ENCODE measurements around the gene CRABP2.

Gene CRABP2

DNA sequence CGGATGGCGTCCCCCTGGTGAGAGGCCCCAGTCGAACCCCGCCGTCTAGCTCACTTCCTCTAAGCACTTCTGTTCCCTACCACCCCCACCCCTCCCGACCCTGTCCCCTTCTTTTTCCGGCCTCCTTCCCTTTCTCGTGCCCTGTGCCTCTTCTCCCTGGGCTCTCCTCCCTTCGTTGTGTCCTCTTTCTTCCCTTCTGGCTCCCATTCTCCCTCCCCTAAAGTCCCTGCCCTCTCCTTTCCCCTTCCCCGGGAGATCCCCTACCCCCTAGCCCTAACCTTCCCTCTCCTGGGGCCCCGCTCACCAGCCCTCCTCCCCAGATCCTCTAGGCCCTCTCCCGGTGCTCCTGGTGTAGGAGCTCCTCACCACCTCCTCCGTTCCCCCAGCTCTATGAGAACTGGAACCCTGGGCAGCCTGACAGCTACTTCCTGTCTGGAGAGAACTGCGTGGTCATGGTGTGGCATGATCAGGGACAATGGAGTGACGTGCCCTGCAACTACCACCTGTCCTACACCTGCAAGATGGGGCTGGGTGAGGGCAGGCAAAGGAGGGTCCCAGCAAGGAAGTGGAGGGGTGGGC, 47.6 kb downstream of the CRABP2 start:
- Histone ChIP-seq H3K27ac (ENCODE audit: low read length) (no peak overlapping the region), H3K4me3 (ENCODE audit: low read length) (peak overlapping the region; percentile 70)

DNA sequence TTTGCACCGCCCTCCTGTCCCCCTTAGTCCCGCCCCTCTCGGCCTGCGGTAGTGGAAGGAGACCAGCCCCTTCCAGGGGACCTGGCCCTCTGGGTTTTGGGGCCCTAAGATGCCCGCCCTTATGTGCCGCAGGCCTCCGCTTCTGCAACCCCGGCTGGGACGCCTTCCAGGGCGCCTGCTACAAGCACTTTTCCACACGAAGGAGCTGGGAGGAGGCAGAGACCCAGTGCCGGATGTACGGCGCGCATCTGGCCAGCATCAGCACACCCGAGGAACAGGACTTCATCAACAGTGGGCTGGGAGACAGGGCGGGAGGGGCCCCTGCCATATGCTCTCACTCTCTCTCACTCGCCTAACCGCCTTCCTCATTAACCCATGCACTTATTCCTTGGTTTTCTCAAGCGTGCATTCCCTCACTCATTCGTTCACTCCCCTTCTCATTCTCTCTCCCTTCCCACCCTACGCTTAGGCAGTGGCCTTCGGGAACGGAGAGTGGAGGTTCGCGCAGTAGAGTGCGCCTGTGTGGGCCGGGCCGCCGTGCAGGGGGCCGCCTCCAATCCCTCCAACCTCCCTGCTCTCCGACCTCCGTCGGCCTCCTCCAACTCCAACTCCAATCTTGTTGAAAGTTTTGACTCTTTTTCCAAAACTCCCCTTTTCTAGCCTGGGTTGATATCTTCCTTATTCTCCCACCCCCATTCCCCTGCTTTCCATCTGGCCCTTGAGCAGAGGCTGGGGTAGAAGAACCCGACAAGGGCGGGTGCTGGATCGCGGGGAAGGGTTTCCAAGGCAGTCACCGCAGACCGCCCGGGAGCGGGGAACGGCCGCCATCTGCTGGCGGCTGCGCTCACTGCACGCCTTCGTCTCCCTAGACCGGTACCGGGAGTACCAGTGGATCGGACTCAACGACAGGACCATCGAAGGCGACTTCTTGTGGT, 48.3 kb downstream of the CRABP2 start:
- 0 out of 2 replicates have a peak overlapping the region, but pooled peaks have one; percentile 82 for H2AFZ ChIP-seq (ENCODE audit: low read depth, low read length)

More for the DNA sequence above, 47.6 kb downstream of the CRABP2 start:
- Histone ChIP-seq H3K4me2 (ENCODE audit: low read length) (peak overlapping the region; percentile 83), H3K79me2 (ENCODE audit: low read length) (no peaks in the 10 kb centered on the region), H4K20me1 (ENCODE audit: insufficient read depth, low read length) (peaks cover 8% of the 10 kb centered on the region; the same call in 1 of the 2 replicates), H3K9me3 (ENCODE audit: insufficient read depth, low read length) (no peaks in the 10 kb centered on the region), H3K27me3 (ENCODE audit: low read depth, low read length) (peaks cover 45% of the 10 kb centered on the region), H3K36me3 (replicated peaks; ENCODE audit: low read depth, low read length) (no peaks in the 10 kb centered on the region), H3K9ac (ENCODE audit: low read length) (peak overlapping the region; percentile 37), H2AFZ (ENCODE audit: low read depth, low read length) (peak overlapping the region; percentile 82), H3K4me1 (ENCODE audit: low read length) (peaks cover 58% of the 10 kb centered on the region)
- TF ChIP-seq, protein P1, sequence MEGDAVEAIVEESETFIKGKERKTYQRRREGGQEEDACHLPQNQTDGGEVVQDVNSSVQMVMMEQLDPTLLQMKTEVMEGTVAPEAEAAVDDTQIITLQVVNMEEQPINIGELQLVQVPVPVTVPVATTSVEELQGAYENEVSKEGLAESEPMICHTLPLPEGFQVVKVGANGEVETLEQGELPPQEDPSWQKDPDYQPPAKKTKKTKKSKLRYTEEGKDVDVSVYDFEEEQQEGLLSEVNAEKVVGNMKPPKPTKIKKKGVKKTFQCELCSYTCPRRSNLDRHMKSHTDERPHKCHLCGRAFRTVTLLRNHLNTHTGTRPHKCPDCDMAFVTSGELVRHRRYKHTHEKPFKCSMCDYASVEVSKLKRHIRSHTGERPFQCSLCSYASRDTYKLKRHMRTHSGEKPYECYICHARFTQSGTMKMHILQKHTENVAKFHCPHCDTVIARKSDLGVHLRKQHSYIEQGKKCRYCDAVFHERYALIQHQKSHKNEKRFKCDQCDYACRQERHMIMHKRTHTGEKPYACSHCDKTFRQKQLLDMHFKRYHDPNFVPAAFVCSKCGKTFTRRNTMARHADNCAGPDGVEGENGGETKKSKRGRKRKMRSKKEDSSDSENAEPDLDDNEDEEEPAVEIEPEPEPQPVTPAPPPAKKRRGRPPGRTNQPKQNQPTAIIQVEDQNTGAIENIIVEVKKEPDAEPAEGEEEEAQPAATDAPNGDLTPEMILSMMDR (IDR thresholded peaks at IDR 0.05; ENCODE audit: low read depth, low read length), result no peak
- TF ChIP-seq EZH2phosphoT487 (IDR thresholded peaks at IDR 0.05; ENCODE audit: low read depth), result no peak

DNA sequence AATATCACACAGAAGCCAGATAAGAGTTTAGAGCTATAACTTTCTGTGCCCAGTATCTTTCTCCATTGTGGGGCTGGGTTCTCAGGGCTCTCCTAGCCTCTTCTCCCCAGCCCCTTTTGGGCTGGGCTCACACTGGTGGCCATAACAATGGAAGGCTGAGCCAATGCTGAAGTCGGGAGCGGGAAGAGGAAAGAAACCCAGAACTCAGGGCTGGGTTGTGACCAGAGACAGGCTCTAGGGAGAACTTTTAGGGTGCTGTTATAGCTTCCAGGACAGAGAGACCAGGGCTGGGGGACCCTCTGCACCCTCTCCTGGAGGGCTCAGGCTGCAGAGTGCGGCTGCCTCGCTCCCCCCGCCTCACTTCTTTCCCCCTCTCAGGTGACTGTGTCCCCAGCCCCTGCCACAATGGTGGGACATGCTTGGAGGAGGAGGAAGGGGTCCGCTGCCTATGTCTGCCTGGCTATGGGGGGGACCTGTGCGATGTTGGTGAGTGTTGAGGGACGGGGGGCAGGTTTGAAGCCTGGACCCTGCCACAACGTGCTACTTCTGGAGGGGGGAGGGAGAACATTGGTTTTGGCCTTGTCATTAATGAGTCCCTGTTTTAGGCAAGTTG, 49.4 kb downstream of the CRABP2 start:
- Histone ChIP-seq H3K79me2 (ENCODE audit: low read length) (no peaks in the 10 kb centered on the region), H3K9me3 (ENCODE audit: insufficient read depth, low read length) (no peaks in the 10 kb centered on the region), H3K27ac (ENCODE audit: low read length) (no peak overlapping the region), H3K4me3 (ENCODE audit: low read length) (no peak overlapping the region), H2AFZ (ENCODE audit: low read depth, low read length) (no peak overlapping the region), H3K4me2 (ENCODE audit: low read length) (no peak overlapping the region), H4K20me1 (ENCODE audit: insufficient read depth, low read length) (peaks cover 22% of the 10 kb centered on the region), H3K9ac (ENCODE audit: low read length) (no peak overlapping the region), H3K36me3 (replicated peaks; ENCODE audit: low read depth, low read length) (no peaks in the 10 kb centered on the region), H3K27me3 (ENCODE audit: low read depth, low read length) (peaks cover 58% of the 10 kb centered on the region), H3K4me1 (ENCODE audit: low read length) (peaks cover 39% of the 10 kb centered on the region)
- TF ChIP-seq EZH2phosphoT487 (IDR thresholded peaks at IDR 0.05; ENCODE audit: low read depth), result no peak
- TF ChIP-seq, protein P1 (IDR thresholded peaks at IDR 0.05; ENCODE audit: low read depth, low read length), result no peak

More for the DNA sequence above, 48.3 kb downstream of the CRABP2 start:
- no peaks in the 10 kb centered on the region for H3K9me3 ChIP-seq (ENCODE audit: insufficient read depth, low read length)
- H3K9ac ChIP-seq (ENCODE audit: low read length), result peak overlapping the region; percentile 37
- H3K27me3 ChIP-seq (ENCODE audit: low read depth, low read length), result peaks cover 48% of the 10 kb centered on the region
- H3K27ac ChIP-seq (ENCODE audit: low read length), result no peak overlapping the region
- peaks cover 50% of the 10 kb centered on the region for H3K4me1 ChIP-seq (ENCODE audit: low read length)
- H3K79me2 ChIP-seq (ENCODE audit: low read length), result no peaks in the 10 kb centered on the region
- H3K4me2 ChIP-seq (ENCODE audit: low read length), result peak overlapping the region; percentile 83
- peak overlapping the region; percentile 70 for H3K4me3 ChIP-seq (ENCODE audit: low read length)
- TF ChIP-seq, protein P1 (IDR thresholded peaks at IDR 0.05; ENCODE audit: low read depth, low read length), result peak; percentile 94
- no peak for TF ChIP-seq EZH2phosphoT487 (IDR thresholded peaks at IDR 0.05; ENCODE audit: low read depth)
- H3K36me3 ChIP-seq (replicated peaks; ENCODE audit: low read depth, low read length), result no peaks in the 10 kb centered on the region
- H4K20me1 ChIP-seq (ENCODE audit: insufficient read depth, low read length), result peaks cover 13% of the 10 kb centered on the region
